HEK293 (cell line): ENCODE measurements around the gene MTA1.

Experiments
- CTCF ChIA-PET: fragments of 350-600 bp; formaldehyde crosslinking; extraction: SDS; loops from one replicate; lab custom pipeline; 2021; ENCODE audit warnings: antibody characterized with exemption; lab: Yijun Ruan, JAX
- POLR2A ChIA-PET: fragments of 300-600 bp; formaldehyde crosslinking; extraction: SDS; loops from one replicate; lab custom pipeline; 2020; ENCODE audit warnings: antibody characterized with exemption, inconsistent platforms; lab: Yijun Ruan, JAX
- H3K27ac ChIP-seq: fragments of 200-500 bp; sonication (Bioruptor generic); 2 replicates; pipeline ENCODE4 v1.5.1; 2014; ENCODE audit warnings: low read depth, low read length, control low read depth, inconsistent platforms; ENCODE audit errors: extremely low read depth
- H3K36me3 ChIP-seq, 2 experiments: fragments of 200-500 bp in 1 of 2; sonication (Bioruptor generic) in 1 of 2; 1 replicate in 1 of 2; 2 replicates in 1 of 2; pipeline ENCODE4 v1.5.1; 2014 to 2017; ENCODE audit warnings: inconsistent platforms in 2 of 2, low read length in 2 of 2; ENCODE audit not compliant: control insufficient read depth in 2 of 2, insufficient read depth in 1 of 2
- H3K4me1 ChIP-seq: fragments of 200-500 bp; sonication (Bioruptor generic); 2 replicates; pipeline ENCODE4 v1.5.1; 2014; ENCODE audit warnings: mild to moderate bottlenecking, low read length, inconsistent platforms; ENCODE audit not compliant: control insufficient read depth, insufficient read depth
- H3K4me3 ChIP-seq: 2 replicates; pipeline ENCODE4 v1.5.1; 2011; ENCODE audit warnings: low read depth, mild to moderate bottlenecking, control low read depth, low read length, moderate library complexity
- H3K9me3 ChIP-seq: fragments of 200-500 bp; sonication (Bioruptor generic); 2 replicates; pipeline ENCODE4 v1.5.1; 2014; ENCODE audit warnings: low read depth, low read length, inconsistent platforms; ENCODE audit not compliant: control insufficient read depth, insufficient read depth
- EGR2 ChIP-seq: fragments of 450-650 bp; formaldehyde crosslinking; IDR thresholded peaks from 2 replicates; pipeline ENCODE4 v1.5.1; 2016; ENCODE audit warnings: low read depth, missing biosample characterization, missing genetic modification characterization
- GLIS2 ChIP-seq: fragments of 450-650 bp; formaldehyde crosslinking; IDR thresholded peaks from 2 replicates; pipeline ENCODE4 v1.5.1; 2016; ENCODE audit warnings: missing biosample characterization, missing genetic modification characterization
- KLF1 ChIP-seq: fragments of 450-650 bp; formaldehyde crosslinking; IDR thresholded peaks from 2 replicates; pipeline ENCODE4 v1.5.1; 2016; ENCODE audit warnings: missing biosample characterization, missing genetic modification characterization
- MYNN ChIP-seq: fragments of 450-650 bp; formaldehyde crosslinking; IDR thresholded peaks from 2 replicates; pipeline ENCODE4 v1.5.1; 2016; ENCODE audit warnings: missing biosample characterization, missing genetic modification characterization, borderline replicate concordance
- ZEB2 ChIP-seq: fragments of 450-650 bp; formaldehyde crosslinking; IDR thresholded peaks from 2 replicates; pipeline ENCODE4 v1.5.1; 2016; ENCODE audit warnings: missing biosample characterization, missing genetic modification characterization
- ZFHX2 ChIP-seq: fragments of 450-650 bp; formaldehyde crosslinking; conservative IDR thresholded peaks from 2 replicates; pipeline ENCODE4 v1.5.1; 2016; ENCODE audit warnings: missing biosample characterization, missing genetic modification characterization
- ZNF214 ChIP-seq: fragments of 450-650 bp; formaldehyde crosslinking; IDR thresholded peaks from 2 replicates; pipeline ENCODE4 v1.5.1; 2017; ENCODE audit warnings: missing biosample characterization, mild to moderate bottlenecking, missing genetic modification characterization, borderline replicate concordance
- ZNF510 ChIP-seq: fragments of 450-650 bp; formaldehyde crosslinking; IDR thresholded peaks from 2 replicates; pipeline ENCODE4 v1.5.1; 2018; ENCODE audit warnings: mild to moderate bottlenecking, missing genetic modification characterization, missing biosample characterization; ENCODE audit not compliant: insufficient replicate concordance
- ZNF514 ChIP-seq: fragments of 450-650 bp; formaldehyde crosslinking; IDR thresholded peaks from 2 replicates; pipeline ENCODE4 v1.5.1; 2016; ENCODE audit warnings: missing biosample characterization, missing genetic modification characterization
- ZNF600 ChIP-seq: fragments of 450-650 bp; formaldehyde crosslinking; IDR thresholded peaks from 2 replicates; pipeline ENCODE4 v1.5.1; 2016; ENCODE audit warnings: missing biosample characterization, missing genetic modification characterization
- ZNF654 ChIP-seq: fragments of 450-650 bp; formaldehyde crosslinking; IDR thresholded peaks from 2 replicates; pipeline ENCODE4 v1.5.1; 2016; ENCODE audit warnings: low read depth, missing biosample characterization, missing genetic modification characterization
- TF ChIP-seq, protein P1 (sequence below): fragments of 450-650 bp; formaldehyde crosslinking; IDR thresholded peaks from 2 replicates; pipeline ENCODE4 v1.5.1; 2017; ENCODE audit warnings: missing biosample characterization, mild to moderate bottlenecking, missing genetic modification characterization, moderate library complexity
- TF ChIP-seq, protein P2 (sequence below): fragments of 450-650 bp; formaldehyde crosslinking; conservative IDR thresholded peaks from 2 replicates; pipeline ENCODE4 v1.5.1; 2016; ENCODE audit warnings: low read depth, missing biosample characterization, missing genetic modification characterization

The MTA1 gene

DNA sequence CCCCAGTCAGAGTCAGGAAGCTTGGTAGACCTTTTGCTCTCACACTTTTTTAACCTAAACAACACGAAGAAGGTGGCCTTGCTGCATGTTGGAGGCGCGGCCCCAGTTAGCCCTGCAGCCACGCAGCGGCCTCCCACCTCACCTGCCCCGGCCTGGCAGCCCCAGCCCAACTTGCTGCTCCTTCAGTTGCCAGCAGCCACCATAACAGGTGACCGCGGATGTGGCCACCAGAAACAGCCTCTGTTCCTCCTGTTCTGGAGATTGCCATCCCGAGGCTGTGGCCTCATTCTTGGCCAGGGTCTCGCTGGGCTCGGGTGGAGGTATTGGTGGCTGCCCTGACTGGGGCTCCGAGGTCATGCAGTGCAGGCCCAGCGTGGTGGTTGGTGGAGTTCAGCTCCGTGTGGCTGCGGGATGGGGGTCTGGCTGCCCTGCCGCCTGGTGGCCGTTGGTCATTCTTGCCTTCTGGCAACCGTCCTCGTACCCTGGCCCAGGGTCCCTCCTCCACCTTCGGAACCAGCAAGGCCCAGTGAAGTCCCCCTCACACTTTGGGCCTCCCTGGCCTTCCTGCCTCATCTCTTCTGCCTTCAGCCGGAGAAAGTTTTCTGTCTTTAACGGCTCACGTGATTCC lies 42.0 kb upstream of the MTA1 start:
- Histone ChIP-seq H3K4me1 (no peaks in the 10 kb centered on the region), H3K36me3 (peaks cover 0 to 17% of the 10 kb centered on the region in 2 experiments; a peak in 1 of 3 replicates), H3K27ac (no peak overlapping the region), H3K4me3 (no peak overlapping the region), H3K9me3 (no peaks in the 10 kb centered on the region)
- POLR2A ChIA-PET = no interaction called here
- CTCF ChIA-PET = interaction anchor here (0.5 kb wide), 1 partner anchor 1496 kb away, joined by 3 read pairs; no protein-coding TSS in a partner anchor
- TF ChIP-seq ZNF214 (no peak), MYNN (tag by site-specific recombination) (no peak), ZNF514 (no peak), ZNF510 (tag by site-specific recombination) (no peak)
- TF ChIP-seq, protein P1, sequence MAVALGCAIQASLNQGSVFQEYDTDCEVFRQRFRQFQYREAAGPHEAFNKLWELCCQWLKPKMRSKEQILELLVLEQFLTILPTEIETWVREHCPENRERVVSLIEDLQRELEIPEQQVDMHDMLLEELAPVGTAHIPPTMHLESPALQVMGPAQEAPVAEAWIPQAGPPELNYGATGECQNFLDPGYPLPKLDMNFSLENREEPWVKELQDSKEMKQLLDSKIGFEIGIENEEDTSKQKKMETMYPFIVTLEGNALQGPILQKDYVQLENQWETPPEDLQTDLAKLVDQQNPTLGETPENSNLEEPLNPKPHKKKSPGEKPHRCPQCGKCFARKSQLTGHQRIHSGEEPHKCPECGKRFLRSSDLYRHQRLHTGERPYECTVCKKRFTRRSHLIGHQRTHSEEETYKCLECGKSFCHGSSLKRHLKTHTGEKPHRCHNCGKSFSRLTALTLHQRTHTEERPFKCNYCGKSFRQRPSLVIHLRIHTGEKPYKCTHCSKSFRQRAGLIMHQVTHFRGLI (tag by site-specific recombination) = no peak
- TF ChIP-seq, protein P2, sequence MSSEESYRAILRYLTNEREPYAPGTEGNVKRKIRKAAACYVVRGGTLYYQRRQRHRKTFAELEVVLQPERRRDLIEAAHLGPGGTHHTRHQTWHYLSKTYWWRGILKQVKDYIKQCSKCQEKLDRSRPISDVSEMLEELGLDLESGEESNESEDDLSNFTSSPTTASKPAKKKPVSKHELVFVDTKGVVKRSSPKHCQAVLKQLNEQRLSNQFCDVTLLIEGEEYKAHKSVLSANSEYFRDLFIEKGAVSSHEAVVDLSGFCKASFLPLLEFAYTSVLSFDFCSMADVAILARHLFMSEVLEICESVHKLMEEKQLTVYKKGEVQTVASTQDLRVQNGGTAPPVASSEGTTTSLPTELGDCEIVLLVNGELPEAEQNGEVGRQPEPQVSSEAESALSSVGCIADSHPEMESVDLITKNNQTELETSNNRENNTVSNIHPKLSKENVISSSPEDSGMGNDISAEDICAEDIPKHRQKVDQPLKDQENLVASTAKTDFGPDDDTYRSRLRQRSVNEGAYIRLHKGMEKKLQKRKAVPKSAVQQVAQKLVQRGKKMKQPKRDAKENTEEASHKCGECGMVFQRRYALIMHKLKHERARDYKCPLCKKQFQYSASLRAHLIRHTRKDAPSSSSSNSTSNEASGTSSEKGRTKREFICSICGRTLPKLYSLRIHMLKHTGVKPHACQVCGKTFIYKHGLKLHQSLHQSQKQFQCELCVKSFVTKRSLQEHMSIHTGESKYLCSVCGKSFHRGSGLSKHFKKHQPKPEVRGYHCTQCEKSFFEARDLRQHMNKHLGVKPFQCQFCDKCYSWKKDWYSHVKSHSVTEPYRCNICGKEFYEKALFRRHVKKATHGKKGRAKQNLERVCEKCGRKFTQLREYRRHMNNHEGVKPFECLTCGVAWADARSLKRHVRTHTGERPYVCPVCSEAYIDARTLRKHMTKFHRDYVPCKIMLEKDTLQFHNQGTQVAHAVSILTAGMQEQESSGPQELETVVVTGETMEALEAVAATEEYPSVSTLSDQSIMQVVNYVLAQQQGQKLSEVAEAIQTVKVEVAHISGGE (tag by site-specific recombination) = no peak

DNA sequence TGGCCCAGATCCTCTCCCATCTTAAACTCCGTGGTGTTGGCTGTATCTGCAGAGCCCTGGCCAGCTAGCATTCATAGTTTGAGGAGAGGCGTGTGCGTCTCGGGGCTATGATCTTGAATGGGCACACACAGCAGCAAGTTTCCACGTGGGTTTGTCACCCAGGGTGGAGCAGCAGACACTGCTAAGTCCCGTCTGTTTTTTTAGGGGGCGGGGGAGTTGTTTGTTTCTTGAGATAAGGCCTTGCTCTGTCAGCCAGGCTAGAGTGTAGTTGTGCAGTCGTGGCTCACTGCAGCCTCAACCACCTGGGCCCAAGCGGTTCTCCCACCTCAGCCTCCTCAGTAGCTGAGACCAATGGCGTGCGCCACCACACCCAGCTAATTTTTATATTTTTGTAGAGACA lies 41.4 kb upstream of the MTA1 start:
- POLR2A ChIA-PET = no interaction called here
- CTCF ChIA-PET = interaction anchor here (0.5 kb wide), 1 partner anchor 1495 kb away, joined by 3 read pairs; no protein-coding TSS in a partner anchor
- no peak overlapping the region for H3K4me3 ChIP-seq
- TF ChIP-seq EGR2 (tag by site-specific recombination) (0 out of 2 replicates have a peak, but pooled peaks have one; percentile 27), ZNF654 (tag by site-specific recombination) (no peak), GLIS2 (tag by site-specific recombination) (no peak), KLF1 (peak; percentile 93), ZFHX2 (tag by site-specific recombination) (0 out of 2 replicates have a peak, but pooled peaks have one; percentile 5)
- TF ChIP-seq, all 188 proteins: peak for 3
- Histone ChIP-seq H3K4me1 (no peaks in the 10 kb centered on the region), H3K9me3 (no peaks in the 10 kb centered on the region), H3K36me3 (peaks cover 0 to 22% of the 10 kb centered on the region in 2 experiments; a peak in 1 of 3 replicates), H3K27ac (no peak overlapping the region)

DNA sequence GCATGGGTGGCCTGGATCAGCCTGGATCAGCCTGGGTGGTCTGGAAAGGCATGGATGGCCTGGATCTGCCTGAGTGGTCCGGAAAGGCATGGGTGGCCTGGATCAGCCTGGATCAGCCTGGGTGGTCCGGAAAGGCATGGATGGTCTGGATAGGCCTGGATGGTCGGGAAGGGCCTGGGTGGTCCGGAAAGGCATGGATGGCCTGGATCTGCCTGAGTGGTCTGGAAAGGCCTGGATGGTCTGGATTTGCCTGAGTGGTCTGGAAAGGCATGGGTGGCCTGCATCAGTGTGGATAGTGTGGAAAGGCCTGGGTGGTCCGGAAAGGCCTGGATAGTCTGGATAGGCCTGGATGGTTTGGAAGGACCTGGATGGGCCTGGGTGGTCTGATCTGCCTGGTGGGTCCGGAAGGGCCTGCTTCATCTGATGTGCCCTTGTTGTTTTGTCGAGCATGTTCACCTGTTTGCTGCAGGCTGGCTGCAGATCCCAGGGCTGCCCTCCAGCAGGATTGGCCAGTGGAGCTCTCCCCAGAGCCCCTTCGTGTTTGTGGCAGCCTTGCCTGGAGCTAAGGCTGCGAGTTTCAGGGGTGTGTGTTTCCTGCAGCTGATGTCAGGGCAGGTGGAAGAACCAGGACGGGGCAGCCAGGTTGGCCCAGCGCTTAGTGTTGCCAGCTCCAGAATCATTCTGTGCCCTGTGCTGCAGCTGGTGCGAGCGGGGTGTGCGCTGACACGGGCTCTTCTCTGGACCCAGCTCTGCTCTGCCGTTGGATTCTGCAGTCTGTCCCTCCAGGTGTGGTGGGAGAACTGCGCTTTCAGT lies 40.5 kb upstream of the MTA1 start:
- H3K4me1 ChIP-seq = no peaks in the 10 kb centered on the region
- H3K9me3 ChIP-seq = no peaks in the 10 kb centered on the region
- no peak overlapping the region for H3K4me3 ChIP-seq
- peaks cover 0 to 31% of the 10 kb centered on the region in 2 experiments; a peak in 1 of 3 replicates for H3K36me3 ChIP-seq
- CTCF ChIA-PET = interaction anchor here (0.6 kb wide), 1 partner anchor 292 kb away, joined by 3 read pairs; no protein-coding TSS in a partner anchor
- no peak overlapping the region for H3K27ac ChIP-seq
- POLR2A ChIA-PET = no interaction called here
- TF ChIP-seq ZNF600 = peak; percentile 59
- TF ChIP-seq ZEB2 (tag by site-specific recombination) = no peak
